Measurements from ENCODE around the gene TMEM45A.

- TF ChIP-seq CTCF (IDR thresholded peaks at IDR 0.05) (no peak), POLR2AphosphoS5 (IDR thresholded peaks at IDR 0.05) (no peak), POLR2A (IDR thresholded peaks at IDR 0.05) (no peak)
These were observed 35.7 kb upstream of the TMEM45A start for GRCh38 chr3:100456745-100457144.

Measured in suprapubic skin (tissue), 4 donors.